OCI-LY7 (cell line): ENCODE measurements around the gene CNOT11. TPM values are rescaled to one million over a fixed set of nuclear protein-coding genes. Genes with fewer than 3 reads are reported as not detected.

Experiments
- BruUV-seq: library from RNA; stranded (reverse); fragments of 400-500 nt; replicated peaks from 2 replicates; lab custom pipeline; 2021; lab: Mats Ljungman, UMichigan
- CTCF ChIA-PET: fragments of 300-600 bp; sonication (Branson Sonifier 250); formaldehyde crosslinking; loops from one replicate; lab custom pipeline; 2022; ENCODE audit warnings: antibody characterized with exemption; ENCODE audit not compliant: unreplicated experiment; lab: Charles Lee
- POLR2A ChIA-PET: fragments of 300-600 bp; sonication (Branson Sonifier 250); formaldehyde crosslinking; loops from one replicate; lab custom pipeline; 2022; ENCODE audit warnings: antibody characterized with exemption; lab: Charles Lee
- DNase-seq: peaks from one replicate; pipeline ENCODE4 v3.0.0-alpha.2; 2015; ENCODE audit warnings: low spot score
- H2AFZ ChIP-seq: fragments of 200-600 bp; sonication (generic), shearing (Covaris generic); 2 replicates; pipeline ENCODE4 v1.6.1; 2014; ENCODE audit warnings: mild to moderate bottlenecking, antibody characterized with exemption, low read length, moderate library complexity
- H3K27ac ChIP-seq: fragments of 200-600 bp; sonication (generic); 2 replicates; pipeline ENCODE4 v1.5.1; 2014; ENCODE audit warnings: mixed run types, low read depth, mild to moderate bottlenecking, moderate library complexity, low read length, inconsistent platforms; ENCODE audit not compliant: poor library complexity, severe bottlenecking
- H3K36me3 ChIP-seq: fragments of 200-600 bp; sonication (generic); 2 replicates; pipeline ENCODE4 v1.6.1; 2014; ENCODE audit warnings: mild to moderate bottlenecking, antibody characterized with exemption, low read length, moderate library complexity, mixed read lengths; ENCODE audit not compliant: insufficient read depth
- H3K4me1 ChIP-seq: fragments of 200-600 bp; sonication (generic); 2 replicates; pipeline ENCODE4 v1.5.1; 2014; ENCODE audit warnings: mild to moderate bottlenecking, low read length; ENCODE audit not compliant: insufficient read depth, poor library complexity, severe bottlenecking
- H3K4me2 ChIP-seq: fragments of 200-600 bp; sonication (generic); 2 replicates; pipeline ENCODE4 v1.6.1; 2014; ENCODE audit warnings: mild to moderate bottlenecking, low read length
- H3K4me3 ChIP-seq: fragments of 200-600 bp; sonication (generic); 2 replicates; pipeline ENCODE4 v1.5.1; 2014; ENCODE audit warnings: mild to moderate bottlenecking, low read depth, low read length; ENCODE audit not compliant: poor library complexity, severe bottlenecking
- H3K79me2 ChIP-seq: fragments of 200-600 bp; sonication (generic); 2 replicates; pipeline ENCODE4 v1.6.1; 2016; ENCODE audit warnings: low read depth, mild to moderate bottlenecking, low read length, moderate library complexity, mixed read lengths; ENCODE audit not compliant: insufficient read depth
- H3K9me2 ChIP-seq: fragments of 200-600 bp; sonication (generic); 2 replicates; pipeline ENCODE4 v1.6.1; 2016; ENCODE audit warnings: mild to moderate bottlenecking, low read length, mixed read lengths; ENCODE audit not compliant: insufficient read depth
- H3K9me3 ChIP-seq: fragments of 200-600 bp; sonication (generic); 2 replicates; pipeline ENCODE4 v1.6.1; 2014; ENCODE audit warnings: mild to moderate bottlenecking, mixed run types, low read length, mixed read lengths
- H4K20me1 ChIP-seq: fragments of 200-600 bp; sonication (generic); 2 replicates; pipeline ENCODE4 v1.6.1; 2014; ENCODE audit warnings: mild to moderate bottlenecking, antibody characterized with exemption, low read length, moderate library complexity, mixed read lengths; ENCODE audit not compliant: insufficient read depth
- EZH2phosphoT487 ChIP-seq: fragments of 200-600 bp; sonication (generic); IDR thresholded peaks from 2 replicates; pipeline ENCODE4 v1.6.1; 2018; ENCODE audit warnings: low read depth, borderline replicate concordance, mild to moderate bottlenecking, mixed run types, antibody characterized with exemption, low read length, moderate library complexity, mixed read lengths
- intact Hi-C: fragments of 100-400 bp; cut with micrococcal nuclease; formaldehyde crosslinking; loops from one replicate; pipeline ENCODE4 v1.10.0; 2022; ENCODE audit not compliant: unreplicated experiment
- total RNA-seq, 2 experiments: library from RNA; depleted of rRNA in 1 of 2; stranded (reverse); fragments of >200 nt in 1 of 2; shearing (Covaris generic) in 1 of 2; gene quantifications; 2 replicates each; pipeline ENCODE4 v1.2.3, GENCODE V29; 2014 to 2022
- TF ChIP-seq, protein P1 (sequence below): fragments of 200-600 bp; sonication (generic); conservative IDR thresholded peaks from 2 replicates; pipeline ENCODE4 v1.5.1; 2014; ENCODE audit warnings: mild to moderate bottlenecking, antibody characterized with exemption, low read length, moderate library complexity, mixed read lengths

Gene CNOT11
- total RNA-seq, 2 experiments from 2014 or later, result 45.7 to 71.9 TPM

DNA sequence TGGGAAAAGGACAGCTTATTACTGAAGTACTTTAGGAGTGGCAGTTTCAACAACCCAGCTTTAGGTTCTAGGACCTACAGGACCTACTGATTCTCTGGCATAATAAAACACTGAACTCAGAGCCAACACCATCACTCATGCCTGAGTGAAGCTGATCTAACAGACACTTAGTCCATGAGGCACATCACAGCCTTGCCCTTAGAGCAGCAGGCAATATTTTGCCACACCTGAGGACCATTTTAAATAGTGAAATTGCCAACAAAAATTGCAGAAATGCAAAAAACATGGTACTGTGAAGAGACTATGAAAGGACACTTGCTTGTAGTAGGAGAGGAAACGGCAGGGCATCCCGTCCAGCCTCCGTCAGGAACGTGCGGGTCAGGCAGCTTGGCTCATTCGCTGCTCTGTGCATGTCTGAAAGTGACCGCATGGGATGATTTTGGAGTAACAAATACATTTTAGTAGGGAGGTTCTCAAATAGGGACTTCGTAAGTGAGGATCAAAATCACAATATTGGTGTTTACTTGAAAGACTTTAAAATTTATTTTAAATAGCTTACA, 18.1 kb downstream of the CNOT11 start:
- Histone ChIP-seq H3K79me2 (no peaks in the 10 kb centered on the region), H3K4me2 (no peak overlapping the region), H3K9me3 (no peaks in the 10 kb centered on the region), H4K20me1 (peaks cover 3% of the 10 kb centered on the region; the same call in 1 of the 2 replicates), H3K36me3 (peaks cover 58% of the 10 kb centered on the region), H3K27ac (no peak overlapping the region), H3K4me1 (no peaks in the 10 kb centered on the region), H3K9me2 (no peaks in the 10 kb centered on the region), H3K4me3 (no peak overlapping the region), H2AFZ (no peak overlapping the region)
- intact Hi-C loops, result no loop called here
- ChIA-PET CTCF (no interaction called here), POLR2A (interaction anchor here (1.8 to 2.0 kb wide), 2 partner anchors 10 to 17 kb away, joined by 4 to 5 read pairs; no protein-coding TSS in a partner anchor)
- TF ChIP-seq, protein P1, sequence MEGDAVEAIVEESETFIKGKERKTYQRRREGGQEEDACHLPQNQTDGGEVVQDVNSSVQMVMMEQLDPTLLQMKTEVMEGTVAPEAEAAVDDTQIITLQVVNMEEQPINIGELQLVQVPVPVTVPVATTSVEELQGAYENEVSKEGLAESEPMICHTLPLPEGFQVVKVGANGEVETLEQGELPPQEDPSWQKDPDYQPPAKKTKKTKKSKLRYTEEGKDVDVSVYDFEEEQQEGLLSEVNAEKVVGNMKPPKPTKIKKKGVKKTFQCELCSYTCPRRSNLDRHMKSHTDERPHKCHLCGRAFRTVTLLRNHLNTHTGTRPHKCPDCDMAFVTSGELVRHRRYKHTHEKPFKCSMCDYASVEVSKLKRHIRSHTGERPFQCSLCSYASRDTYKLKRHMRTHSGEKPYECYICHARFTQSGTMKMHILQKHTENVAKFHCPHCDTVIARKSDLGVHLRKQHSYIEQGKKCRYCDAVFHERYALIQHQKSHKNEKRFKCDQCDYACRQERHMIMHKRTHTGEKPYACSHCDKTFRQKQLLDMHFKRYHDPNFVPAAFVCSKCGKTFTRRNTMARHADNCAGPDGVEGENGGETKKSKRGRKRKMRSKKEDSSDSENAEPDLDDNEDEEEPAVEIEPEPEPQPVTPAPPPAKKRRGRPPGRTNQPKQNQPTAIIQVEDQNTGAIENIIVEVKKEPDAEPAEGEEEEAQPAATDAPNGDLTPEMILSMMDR, result no peak
- TF ChIP-seq EZH2phosphoT487, result no peak
- DNase-seq, result no peak
- no TSS peak for BruUV-seq

DNA sequence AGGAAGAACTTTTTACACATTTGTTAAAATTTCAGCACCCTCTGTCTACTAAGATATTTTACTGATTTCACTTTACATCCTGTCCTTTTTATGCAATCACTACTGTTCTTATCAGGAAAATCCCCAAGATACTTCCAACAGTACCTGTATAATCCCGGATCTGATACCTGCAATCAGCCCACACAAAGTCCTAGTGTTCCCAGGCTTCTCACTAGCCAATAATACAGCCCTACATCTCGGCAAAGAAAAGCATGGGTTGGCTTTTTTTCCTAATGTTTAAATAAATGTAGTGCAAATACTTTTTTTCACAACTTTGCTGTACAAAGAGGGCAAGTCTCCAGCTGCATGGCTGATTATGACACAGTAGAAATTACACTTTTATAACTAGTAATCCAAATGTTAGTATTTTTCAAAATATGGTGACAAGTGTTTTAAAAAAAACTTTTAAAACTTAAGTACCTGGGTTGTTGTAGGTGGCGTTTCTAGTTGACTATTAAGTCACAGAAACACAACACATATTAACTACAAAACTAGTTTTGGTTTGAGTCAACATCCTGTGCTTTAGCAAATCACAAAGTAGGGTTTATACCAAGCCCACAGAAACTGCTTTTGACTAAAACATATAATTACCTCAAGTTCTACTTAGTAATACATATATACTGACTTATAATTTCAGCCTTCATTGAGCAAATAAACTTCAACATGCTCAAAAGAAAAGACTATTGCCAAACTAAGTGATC, 19.5 kb downstream of the CNOT11 start:
- Histone ChIP-seq H2AFZ (no peak overlapping the region), H3K27ac (no peak overlapping the region), H3K4me3 (no peak overlapping the region), H3K9me2 (no peaks in the 10 kb centered on the region), H3K4me1 (no peaks in the 10 kb centered on the region), H3K4me2 (no peak overlapping the region), H4K20me1 (peaks cover 3% of the 10 kb centered on the region; the same call in 1 of the 2 replicates), H3K79me2 (no peaks in the 10 kb centered on the region), H3K9me3 (no peaks in the 10 kb centered on the region), H3K36me3 (peaks cover 44% of the 10 kb centered on the region)
- BruUV-seq, result no TSS peak
- DNase-seq, result no peak
- ChIA-PET POLR2A (interaction anchor here (0.7 to 2.0 kb wide), 4 partner anchors 9 to 425 kb away, joined by 3 to 5 read pairs (median 4); no protein-coding TSS in a partner anchor), CTCF (no interaction called here)
- TF ChIP-seq EZH2phosphoT487, result no peak
- TF ChIP-seq, protein P1, result no peak
- intact Hi-C loops, result no loop called here

DNA sequence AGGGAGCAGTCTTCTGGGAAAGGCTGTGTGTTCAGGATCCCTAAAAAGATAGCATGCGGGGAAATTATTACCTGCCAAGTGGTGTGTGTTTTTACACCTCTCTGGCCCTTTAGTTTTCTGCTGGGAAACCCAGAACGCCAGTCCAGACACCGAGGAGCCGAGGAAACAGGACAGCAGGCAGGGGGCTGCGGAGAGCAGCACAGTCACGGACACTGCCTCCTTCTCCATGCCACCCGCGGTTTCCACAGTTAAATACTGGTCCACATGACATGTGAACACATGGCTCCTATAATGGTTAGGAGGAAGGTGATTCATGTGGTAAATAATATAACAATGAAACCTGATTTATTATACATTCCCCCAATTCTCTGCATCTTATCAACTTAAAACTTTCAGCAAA, 20.4 kb downstream of the CNOT11 start:
- H4K20me1 ChIP-seq, result peaks cover 3% of the 10 kb centered on the region; the same call in 1 of the 2 replicates
- H3K4me2 ChIP-seq, result no peak overlapping the region
- ChIA-PET POLR2A (interaction anchor here (0.6 kb wide), 1 partner anchor 70 kb away, joined by 4 read pairs; no protein-coding TSS in a partner anchor), CTCF (no interaction called here)
- H3K4me3 ChIP-seq, result no peak overlapping the region
- no peaks in the 10 kb centered on the region for H3K9me3 ChIP-seq
- BruUV-seq, result no TSS peak
- intact Hi-C loops, result no loop called here
- H3K36me3 ChIP-seq, result peaks cover 35% of the 10 kb centered on the region
- TF ChIP-seq, protein P1, result no peak
- no peak for TF ChIP-seq EZH2phosphoT487
- DNase-seq, result no peak
- H2AFZ ChIP-seq, result no peak overlapping the region
- H3K27ac ChIP-seq, result no peak overlapping the region
- no peaks in the 10 kb centered on the region for H3K79me2 ChIP-seq
- no peaks in the 10 kb centered on the region for H3K4me1 ChIP-seq
- H3K9me2 ChIP-seq, result no peaks in the 10 kb centered on the region
